Fibroblast of gingiva (primary cell): Measurements from ENCODE around the gene HP1BP3.
A peak's percentile ranks its signal among the peaks of the same experiment; 100 is the strongest.

Source experiments
- DNase-seq: peaks from one replicate; pipeline ENCODE4 v3.0.0-alpha.2; 2011; ENCODE audit warnings: low read depth

HP1BP3 gene

DNA sequence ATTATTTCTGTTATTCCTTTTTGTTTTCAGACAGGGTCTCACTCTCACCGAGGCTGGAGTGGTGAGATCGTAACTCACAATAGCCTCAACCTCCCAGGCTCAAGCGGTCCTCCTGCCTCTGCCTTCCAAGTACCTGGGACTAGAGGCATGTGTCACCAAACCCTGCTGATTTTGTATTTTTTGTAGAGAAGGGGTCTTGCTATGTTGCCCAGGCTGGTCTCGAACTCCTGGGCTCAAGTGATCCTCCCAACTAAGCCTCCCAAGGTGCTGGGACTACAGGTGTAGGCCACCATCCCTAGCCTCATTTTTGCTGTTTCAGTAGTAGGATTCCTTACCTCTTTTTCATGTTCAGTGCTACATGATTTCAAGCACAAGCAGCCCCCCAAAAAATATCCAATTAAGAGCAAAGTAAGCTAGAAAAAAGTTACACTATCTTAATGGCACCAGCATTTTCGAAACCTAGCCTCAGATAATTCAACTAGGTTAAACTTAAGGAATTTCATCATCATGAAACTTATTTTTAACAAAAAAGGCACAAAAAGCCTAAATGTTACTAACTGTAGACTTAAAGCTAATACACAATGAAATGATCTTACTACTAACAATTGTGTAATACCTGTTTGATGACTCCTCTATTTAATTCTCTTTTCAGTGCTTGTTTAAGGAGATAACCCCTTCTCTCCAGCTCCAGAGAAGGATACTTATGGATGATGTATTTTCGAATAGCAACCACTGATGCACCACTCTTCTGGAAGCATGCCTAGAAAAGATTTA lies 16.6 kb downstream of the HP1BP3 start:
- no peak for DNase-seq

- DNase-seq, result no peak
Measured at GRCh38 chr1:20767271-20767670, 19.8 kb downstream of the HP1BP3 start.

DNA sequence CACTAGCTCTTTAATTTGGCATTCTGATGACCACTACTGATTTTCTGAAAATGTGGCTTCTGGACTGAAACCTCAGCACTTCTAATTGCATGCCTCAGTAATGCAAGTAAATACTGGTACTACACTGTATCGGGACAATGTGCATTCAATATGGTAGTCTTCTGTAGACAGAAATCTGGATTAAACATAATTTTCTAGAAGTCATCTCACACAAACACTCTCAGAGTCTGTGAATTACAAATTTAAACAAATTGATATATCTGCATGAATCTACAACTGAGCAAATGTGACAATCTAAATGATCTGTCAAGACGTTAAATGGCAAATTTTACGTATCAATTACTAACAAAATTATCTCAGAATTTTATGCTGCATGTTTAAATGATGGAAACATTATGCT lies 23.7 kb downstream of the HP1BP3 start:
- DNase-seq, result no peak

- DNase-seq, result no peak
Measured at GRCh38 chr1:20760322-20760721, 26.8 kb downstream of the HP1BP3 start.

- DNase-seq, result no peak
Measured at GRCh38 chr1:20753589-20753988, 33.5 kb downstream of the HP1BP3 start.

DNA sequence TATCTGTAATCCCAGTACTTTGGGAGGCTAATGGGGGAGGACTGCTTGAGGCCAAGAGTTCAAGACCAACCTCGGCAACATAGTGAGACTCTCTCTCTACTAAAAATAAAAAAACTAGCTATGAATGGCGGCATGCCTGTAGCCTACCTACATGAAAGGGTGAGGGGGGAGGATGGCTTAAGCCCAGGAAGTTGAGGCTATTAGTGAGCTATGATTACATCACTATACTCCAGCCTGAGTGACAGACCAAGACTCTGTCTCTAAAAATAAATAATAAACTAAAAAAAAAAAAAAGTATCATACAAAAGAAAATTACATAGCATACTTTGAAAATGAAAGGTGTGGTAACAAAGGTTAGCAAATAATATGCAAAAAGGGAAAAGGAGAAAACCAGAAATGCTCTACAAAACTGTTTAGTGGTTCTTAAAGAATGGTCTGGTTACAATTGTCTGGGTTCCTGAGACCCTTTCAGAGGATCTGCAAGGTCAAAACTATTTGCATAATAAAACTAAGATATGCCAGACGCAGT lies 35.6 kb downstream of the HP1BP3 start:
- no peak for DNase-seq

DNA sequence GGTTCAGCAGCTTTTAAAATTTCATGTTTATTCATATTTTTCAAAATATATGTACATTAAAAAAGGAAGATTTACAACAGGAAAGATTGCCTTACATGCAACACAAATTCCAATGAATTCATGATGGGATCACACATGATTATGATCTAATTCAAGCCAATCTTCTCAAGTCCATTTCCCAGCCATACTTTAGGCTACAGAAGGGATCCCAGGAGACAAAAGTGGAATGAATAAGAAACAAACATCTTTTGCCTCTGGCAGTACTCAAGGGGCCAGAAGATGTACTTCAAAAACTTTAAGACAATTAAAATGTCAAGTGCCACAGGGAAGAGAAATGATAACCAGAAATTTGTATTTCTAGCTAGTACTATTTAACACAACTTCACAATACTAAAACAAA lies 44.4 kb downstream of the HP1BP3 start:
- peak; percentile 36 for DNase-seq

DNA sequence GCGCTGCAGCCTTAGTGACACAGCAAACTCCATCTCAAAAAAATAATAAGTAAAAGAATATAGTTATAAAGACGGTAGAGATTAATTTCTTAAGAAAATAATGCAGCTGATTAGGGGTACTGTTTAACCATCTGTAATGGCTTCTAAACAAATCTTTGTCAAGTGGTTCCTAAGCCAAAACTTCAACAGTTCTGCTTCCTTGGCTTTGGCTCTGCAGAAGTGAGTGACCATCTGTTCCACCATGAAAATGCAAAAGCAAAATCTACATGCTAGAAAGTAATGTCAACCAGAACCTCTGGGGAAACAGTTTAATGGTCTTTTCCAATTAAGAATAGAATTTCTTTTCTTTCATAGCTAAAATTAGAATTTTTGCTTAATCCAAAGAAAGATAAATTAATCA lies 46.3 kb downstream of the HP1BP3 start:
- no peak for DNase-seq

DNA sequence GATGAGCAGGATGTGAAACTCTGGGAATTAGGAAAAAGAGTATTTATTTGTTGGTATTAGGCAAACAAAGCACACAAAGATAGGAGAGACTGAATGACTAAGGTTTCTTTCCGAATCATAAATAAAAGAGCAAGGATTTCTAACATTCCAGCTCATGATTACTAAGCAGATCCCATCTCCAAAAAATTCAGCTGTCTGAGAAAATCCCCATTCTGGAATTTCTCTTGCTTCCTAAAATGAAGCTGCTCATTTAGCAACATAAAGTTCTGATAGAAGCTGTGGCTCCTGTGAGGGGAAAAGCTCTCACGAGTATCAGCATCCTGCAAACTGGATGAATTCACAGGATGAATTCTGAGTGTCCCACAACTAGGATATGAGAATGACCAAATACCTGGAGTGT lies 47.9 kb downstream of the HP1BP3 start:
- peak; percentile 52 for DNase-seq

- no peak for DNase-seq
Measured at GRCh38 chr1:20735581-20736111, 51.5 kb downstream of the HP1BP3 start.

- DNase-seq, result no peak
Measured at GRCh38 chr1:20733360-20733975, 53.6 kb downstream of the HP1BP3 start.

GRCh38 chr1:20732588-20733359 lies 54.3 kb downstream of the HP1BP3 start, which contains the start of gene SH2D5:
TSS of gene SH2D5 (minus strand) at chr1:20732703. CDS start at chr1:20728044, 4,659 bp downstream.
- DNase-seq, result peak; percentile 87

- DNase-seq, result peak; percentile 33
Measured at GRCh38 chr1:20732071-20732587, 55.0 kb downstream of the HP1BP3 start.

DNA sequence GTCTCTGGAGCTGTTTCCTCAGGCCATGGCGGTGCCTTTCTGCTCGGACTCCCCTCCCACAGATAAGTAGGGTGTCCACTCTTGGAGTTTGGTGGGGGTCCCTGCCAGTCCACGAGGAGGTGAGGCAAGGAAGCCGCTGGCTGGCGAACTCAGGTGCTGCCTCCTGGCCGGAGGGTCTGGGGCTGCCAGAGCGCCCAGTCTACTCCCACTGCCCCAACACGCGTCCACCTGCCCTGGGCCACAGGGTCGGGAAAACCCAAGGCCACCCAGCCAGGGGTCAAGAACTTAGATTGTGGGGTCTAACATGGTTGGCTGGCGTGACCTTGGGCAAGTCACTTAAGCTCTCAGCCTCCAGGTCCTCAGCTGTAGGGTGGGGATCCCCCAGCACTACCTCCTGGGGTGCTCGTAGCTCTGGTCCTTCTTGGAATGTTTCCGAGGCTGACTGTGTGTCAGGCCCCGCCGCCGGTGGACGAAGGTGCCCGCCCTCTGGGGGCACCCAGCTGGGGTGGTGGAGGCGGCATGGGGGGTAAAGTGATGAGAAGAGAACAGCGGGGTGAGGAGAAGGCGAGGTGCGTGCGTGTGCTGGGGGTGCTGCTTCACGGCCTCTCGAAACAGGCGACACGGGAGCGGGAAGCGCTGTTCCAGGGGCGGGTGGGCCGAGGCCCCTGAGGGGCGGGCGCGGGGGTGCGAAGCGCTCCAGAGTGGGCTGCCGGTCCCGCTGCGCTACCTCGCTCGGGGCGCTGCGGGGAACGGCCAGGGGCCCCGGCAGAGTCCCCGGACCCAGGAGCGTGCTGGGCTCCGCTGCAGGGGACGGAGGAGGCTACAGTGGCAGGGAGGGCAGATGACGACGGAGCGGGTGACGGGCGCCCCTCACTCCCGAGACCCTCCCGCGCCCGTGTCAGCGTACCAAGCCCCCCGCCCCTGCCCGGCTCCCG lies 55.8 kb downstream of the HP1BP3 start:
- no peak for DNase-seq

DNA sequence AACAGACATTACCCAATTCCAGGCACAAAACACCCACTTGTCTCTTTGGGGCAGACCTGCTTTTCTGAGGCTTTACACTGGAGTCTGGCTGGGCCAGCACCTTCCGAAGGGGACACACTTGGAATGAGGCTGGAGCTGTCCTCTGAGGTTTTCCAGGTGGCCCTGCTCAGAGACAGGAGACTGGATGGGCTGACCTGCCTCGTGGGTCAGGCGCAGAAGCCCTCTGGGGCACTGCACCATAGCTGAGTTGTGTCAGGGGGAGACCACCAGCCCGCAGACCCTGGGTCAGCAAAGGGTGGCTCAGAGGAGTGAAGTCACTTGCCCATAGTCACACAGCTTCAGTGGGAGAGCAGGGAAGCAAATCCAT lies 56.4 kb downstream of the HP1BP3 start:
- DNase-seq, result no peak

GRCh38 chr1:20729990-20730689 lies 57.0 kb downstream of the HP1BP3 start:
- DNase-seq, result no peak

DNA sequence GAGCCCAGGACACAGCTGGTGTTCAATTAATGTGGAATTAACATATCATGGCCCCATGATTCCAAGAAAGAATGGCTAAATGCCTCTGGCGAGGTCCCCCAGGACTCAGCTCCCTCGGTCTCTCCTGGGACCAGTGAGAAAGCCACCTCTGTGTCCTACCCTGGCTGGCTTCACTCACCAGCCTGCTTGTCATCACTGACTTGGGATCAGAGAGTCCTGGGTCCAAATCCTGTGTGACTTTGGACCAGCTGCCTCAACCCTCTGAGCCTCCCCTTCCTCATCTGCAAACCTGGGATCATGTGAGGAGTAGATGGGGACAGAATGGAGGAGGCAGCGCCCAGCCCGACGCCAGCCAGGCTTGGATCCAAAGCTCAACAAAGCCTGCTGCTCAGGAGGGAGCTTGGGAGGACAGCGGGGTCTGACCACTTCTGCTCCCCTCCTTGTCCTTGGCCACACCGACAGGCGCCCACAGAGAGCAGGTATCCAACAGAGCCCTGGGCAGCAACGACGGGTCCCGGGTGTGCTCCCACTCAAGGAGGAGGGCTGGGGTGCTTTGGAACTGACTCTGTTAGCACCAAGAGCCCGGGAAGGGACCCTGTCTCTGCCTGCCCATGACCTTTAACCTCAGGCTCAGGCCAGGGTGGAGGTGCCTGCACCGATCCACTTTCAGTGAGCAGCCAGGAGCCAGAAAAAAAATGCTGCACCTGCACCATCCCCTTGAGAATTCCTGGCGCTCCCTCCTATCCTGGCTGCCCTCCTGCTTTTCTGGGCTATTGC lies 57.8 kb downstream of the HP1BP3 start:
- no peak for DNase-seq

- DNase-seq, result no peak
Measured at GRCh38 chr1:20728371-20729154, 58.5 kb downstream of the HP1BP3 start.
